DMS 273 treated with DMSO at 0.1 percent for 48 hours (cell line): Measurements from ENCODE around the gene ARHGEF12.

ENCODE experiments used
- DNase-seq: peaks from one replicate; lab custom pipeline; 2025; lab: John Stamatoyannopoulos, UW

Gene ARHGEF12

GRCh38 chr11:120318906-120319305 is 17.3 kb upstream of the ARHGEF12 start:
- DNase-seq: no peak

- no peak for DNase-seq
Measured at GRCh38 chr11:120324932-120325810, 11.0 kb upstream of the ARHGEF12 start, which contains the start of gene TLCD5. TSS of gene TLCD5 (plus strand) at chr11:120325299. CDS start at chr11:120327442, 2,143 bp downstream.

- no peak for DNase-seq
Measured at GRCh38 chr11:120326228-120326627, 10.0 kb upstream of the ARHGEF12 start.

GRCh38 chr11:120326845-120327281 is 9.3 kb upstream of the ARHGEF12 start:
- no peak for DNase-seq

GRCh38 chr11:120327311-120327710 is 8.9 kb upstream of the ARHGEF12 start:
- DNase-seq: no peak

GRCh38 chr11:120329556-120329955 is 6.7 kb upstream of the ARHGEF12 start:
- no peak for DNase-seq

- DNase-seq: no peak
Measured at GRCh38 chr11:120330045-120330444, 6.2 kb upstream of the ARHGEF12 start.

GRCh38 chr11:120331301-120331996 is 4.8 kb upstream of the ARHGEF12 start:
- no peak for DNase-seq

GRCh38 chr11:120332822-120333716 is 3.1 kb upstream of the ARHGEF12 start:
- DNase-seq: no peak

- no peak for DNase-seq
Measured at GRCh38 chr11:120333801-120334200, 2.4 kb upstream of the ARHGEF12 start.

- DNase-seq: no peak
Measured at GRCh38 chr11:120334332-120334731, 1.9 kb upstream of the ARHGEF12 start.

- peak; percentile 22 for DNase-seq
Measured at GRCh38 chr11:120334894-120335462, 1.2 kb upstream of the ARHGEF12 start.

- DNase-seq: no peak
Measured at GRCh38 chr11:120335556-120335907, 681 bp upstream of the ARHGEF12 start.

GRCh38 chr11:120336641-120337354 is 585 bp downstream of the ARHGEF12 start:
- no peak for DNase-seq

- peak; percentile 22 for DNase-seq
Measured at GRCh38 chr11:120337355-120338106, 1.3 kb downstream of the ARHGEF12 start.

- DNase-seq: no peak
Measured at GRCh38 chr11:120338107-120338933, 2.1 kb downstream of the ARHGEF12 start.

- peak; percentile 19 for DNase-seq
Measured at GRCh38 chr11:120339394-120339890, 3.2 kb downstream of the ARHGEF12 start.

GRCh38 chr11:120340529-120340928 is 4.3 kb downstream of the ARHGEF12 start:
- DNase-seq: no peak

GRCh38 chr11:120342226-120342625 is 6.0 kb downstream of the ARHGEF12 start:
- no peak for DNase-seq
